Measurements from ENCODE around the gene MMP11.

DNA sequence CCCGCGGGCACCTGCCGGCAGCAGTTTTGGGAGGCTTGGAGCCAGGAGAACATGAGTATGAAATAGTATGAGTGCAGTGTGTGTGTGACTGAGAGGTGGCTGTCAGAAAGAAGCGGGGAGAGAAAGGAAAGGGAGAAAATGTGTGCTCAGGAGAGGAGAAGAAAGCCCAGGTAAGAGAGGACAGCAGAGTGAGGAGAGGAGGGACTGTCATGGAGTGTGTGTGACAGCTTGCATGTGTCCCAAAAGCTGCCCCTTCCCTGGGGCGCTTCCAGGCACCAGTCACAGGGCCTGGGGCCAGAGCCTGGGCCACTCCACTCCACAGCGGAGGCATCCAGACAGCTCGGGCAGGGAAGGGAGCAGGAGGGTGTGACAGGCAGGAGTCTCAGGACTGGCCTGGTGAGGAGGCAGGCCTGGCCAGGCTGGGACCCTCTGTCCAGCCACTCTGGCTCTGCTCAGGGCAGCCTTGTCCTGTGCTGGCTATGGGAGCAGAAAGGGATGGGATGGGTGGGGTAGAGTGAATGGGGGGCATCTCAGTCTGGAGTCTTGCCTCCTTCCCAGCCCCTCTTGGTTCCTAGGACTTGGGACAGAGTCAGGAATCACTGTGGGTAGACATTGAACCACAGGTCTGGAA lies 949 bp downstream of the MMP11 start:
- TF ChIP-seq POLR2A (IDR thresholded peaks at IDR 0.05; ENCODE audit: low read length): no peak
- TF ChIP-seq GATA1 (IDR thresholded peaks at IDR 0.05; ENCODE audit: low read depth, low read length): no peak
